MG63 (cell line): ENCODE results near the gene IPO4. TPM values are rescaled to one million over a fixed set of nuclear protein-coding genes. Genes with fewer than 3 reads are reported as not detected.
"Not testable (repeated sequence)": the region's sequence is repeated elsewhere in the genome, so short reads cannot be mapped to it uniquely, and the experiment has no call there.

Experiments used
- DNase-seq: peaks from one replicate; pipeline ENCODE4 v3.0.0-alpha.2; 2020
- H3K27me3 ChIP-seq: fragments of 250-450 bp; sonication (Bioruptor Pico); 2 replicates; pipeline ENCODE4 v1.5.1; 2020; ENCODE audit warnings: mild to moderate bottlenecking, moderate library complexity
- H3K36me3 ChIP-seq: fragments of 250-450 bp; sonication (Bioruptor Pico); 2 replicates; pipeline ENCODE4 v1.5.1; 2020; ENCODE audit warnings: mild to moderate bottlenecking, moderate library complexity
- H3K4me3 ChIP-seq: fragments of 250-450 bp; sonication (Bioruptor Pico); 2 replicates; pipeline ENCODE4 v1.5.1; 2020; ENCODE audit warnings: mild to moderate bottlenecking, moderate library complexity
- H3K9me3 ChIP-seq: fragments of 250-450 bp; sonication (Bioruptor Pico); 2 replicates; pipeline ENCODE4 v1.5.1; 2020; ENCODE audit warnings: mild to moderate bottlenecking, moderate library complexity
- total RNA-seq: library from RNA; depleted of rRNA; stranded (reverse); fragments of >200 nt; shearing (Covaris generic); gene quantifications from 2 replicates; pipeline ENCODE4 v1.2.3, GENCODE V29; 2014; ENCODE audit warnings: low replicate concordance

IPO4 gene
- total RNA-seq, 1 experiment from 2014 or later: 60.5 TPM

DNA sequence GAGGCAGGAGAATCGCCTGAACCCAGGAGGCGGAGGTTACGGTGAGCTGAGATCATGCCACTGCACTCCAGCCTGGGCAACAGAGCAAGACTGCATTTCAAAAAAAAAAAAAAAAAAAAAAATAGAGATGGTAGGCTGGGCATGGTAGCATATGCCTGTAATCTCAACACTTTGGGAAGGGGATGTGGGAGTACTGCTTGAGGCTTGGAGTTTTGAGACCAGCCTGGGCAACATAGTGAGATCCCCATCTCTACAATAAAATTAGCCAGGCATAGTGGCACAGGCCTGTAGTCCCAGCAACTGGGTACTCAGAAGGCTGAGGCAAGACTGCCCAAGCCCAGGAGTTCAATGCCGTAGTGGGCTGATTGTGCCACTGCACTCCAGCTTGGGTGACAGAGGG, 34.4 kb upstream of the IPO4 start:
- not testable (repeated sequence) for H3K27me3 ChIP-seq, H3K36me3 ChIP-seq, H3K9me3 ChIP-seq, DNase-seq, H3K4me3 ChIP-seq

DNA sequence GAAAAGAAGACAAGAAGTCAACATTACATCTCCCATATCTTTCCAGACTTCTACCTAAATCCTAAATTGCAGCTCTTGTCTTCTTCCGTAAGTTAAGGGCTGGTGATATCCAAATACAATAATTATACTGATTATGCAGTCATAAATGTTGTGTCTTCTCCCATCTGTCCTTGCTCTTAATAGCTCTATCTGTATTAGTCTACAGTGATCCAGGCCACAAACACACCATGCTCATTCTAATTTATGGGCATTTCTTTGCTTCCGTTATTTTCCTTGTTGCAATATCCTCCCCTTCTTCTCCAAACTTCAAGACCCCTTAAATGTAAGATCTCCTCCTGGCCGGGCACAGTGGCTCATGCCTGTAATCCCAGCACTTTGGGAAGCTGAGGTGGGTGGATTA, 30.9 kb upstream of the IPO4 start:
- no peaks in the 10 kb centered on the region; the same call in 1 of the 2 replicates for H3K36me3 ChIP-seq
- no peak for DNase-seq
- H3K27me3 ChIP-seq: no peaks in the 10 kb centered on the region
- no peak overlapping the region for H3K4me3 ChIP-seq
- no peaks in the 10 kb centered on the region for H3K9me3 ChIP-seq

DNA sequence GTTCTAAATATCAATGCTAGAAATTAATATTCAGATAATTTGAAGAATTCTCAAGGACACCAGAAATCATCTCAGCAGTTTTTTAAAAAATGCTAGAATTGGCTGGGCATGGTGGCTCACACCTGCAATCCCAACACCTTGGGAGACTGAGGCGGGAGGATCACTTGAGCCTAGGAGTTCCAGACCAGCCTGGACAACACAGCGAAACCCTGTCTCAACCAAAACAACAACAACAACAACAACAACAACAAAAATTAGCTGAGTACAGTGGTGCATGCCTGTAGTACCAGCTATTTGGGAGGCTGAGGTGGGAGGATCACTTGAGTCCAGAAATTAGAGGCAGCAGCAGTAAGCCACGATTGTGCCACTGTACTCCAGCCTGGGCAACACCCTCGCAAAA, 30.5 kb upstream of the IPO4 start:
- H3K27me3 ChIP-seq: no peaks in the 10 kb centered on the region
- no peak for DNase-seq
- no peaks in the 10 kb centered on the region for H3K9me3 ChIP-seq
- no peaks in the 10 kb centered on the region; the same call in 1 of the 2 replicates for H3K36me3 ChIP-seq
- H3K4me3 ChIP-seq: no peak overlapping the region

DNA sequence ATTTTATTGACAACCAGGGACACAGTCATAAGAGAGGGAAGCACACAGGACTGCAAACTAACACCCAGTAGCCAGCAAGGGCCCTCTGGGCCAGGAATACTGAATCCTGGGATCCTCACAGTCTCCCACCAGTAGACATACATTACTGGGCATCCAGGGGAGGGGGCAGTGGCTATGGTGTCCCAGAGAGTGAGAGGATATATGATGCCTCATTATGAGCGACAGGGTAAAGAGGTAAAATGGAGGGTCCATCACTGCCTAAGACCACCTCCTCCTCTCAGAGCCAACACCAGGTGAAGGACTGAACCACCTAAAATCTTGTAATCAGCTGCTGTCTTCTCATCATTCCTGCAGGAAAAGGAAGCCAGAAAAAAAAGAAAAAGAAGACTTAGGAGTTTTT, 28.3 kb upstream of the IPO4 start:
- not testable (repeated sequence) for H3K4me3 ChIP-seq, H3K9me3 ChIP-seq, DNase-seq, H3K36me3 ChIP-seq, H3K27me3 ChIP-seq

DNA sequence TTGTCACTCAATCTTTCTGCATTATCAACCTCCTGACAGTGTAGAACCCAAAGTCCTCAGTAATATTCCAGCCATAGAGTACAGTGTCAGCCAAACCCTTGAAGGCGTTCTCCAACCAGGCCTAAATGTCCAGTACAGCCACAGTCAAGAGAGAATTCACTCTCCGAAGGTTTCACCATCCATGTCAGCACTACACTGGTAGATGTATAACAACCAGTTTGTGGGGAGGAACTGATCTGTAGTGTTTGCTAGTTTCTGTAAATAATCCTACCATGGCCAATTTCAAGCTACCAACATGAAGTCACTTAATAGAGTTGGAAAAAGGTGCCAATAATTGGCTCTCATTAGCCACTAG, 27.7 kb upstream of the IPO4 start:
- Histone ChIP-seq H3K9me3 (no peaks in the 10 kb centered on the region), H3K4me3 (peak overlapping the region; percentile 59), H3K27me3 (no peaks in the 10 kb centered on the region), H3K36me3 (peaks cover 3% of the 10 kb centered on the region; the same call in 1 of the 2 replicates)
- no peak for DNase-seq

DNA sequence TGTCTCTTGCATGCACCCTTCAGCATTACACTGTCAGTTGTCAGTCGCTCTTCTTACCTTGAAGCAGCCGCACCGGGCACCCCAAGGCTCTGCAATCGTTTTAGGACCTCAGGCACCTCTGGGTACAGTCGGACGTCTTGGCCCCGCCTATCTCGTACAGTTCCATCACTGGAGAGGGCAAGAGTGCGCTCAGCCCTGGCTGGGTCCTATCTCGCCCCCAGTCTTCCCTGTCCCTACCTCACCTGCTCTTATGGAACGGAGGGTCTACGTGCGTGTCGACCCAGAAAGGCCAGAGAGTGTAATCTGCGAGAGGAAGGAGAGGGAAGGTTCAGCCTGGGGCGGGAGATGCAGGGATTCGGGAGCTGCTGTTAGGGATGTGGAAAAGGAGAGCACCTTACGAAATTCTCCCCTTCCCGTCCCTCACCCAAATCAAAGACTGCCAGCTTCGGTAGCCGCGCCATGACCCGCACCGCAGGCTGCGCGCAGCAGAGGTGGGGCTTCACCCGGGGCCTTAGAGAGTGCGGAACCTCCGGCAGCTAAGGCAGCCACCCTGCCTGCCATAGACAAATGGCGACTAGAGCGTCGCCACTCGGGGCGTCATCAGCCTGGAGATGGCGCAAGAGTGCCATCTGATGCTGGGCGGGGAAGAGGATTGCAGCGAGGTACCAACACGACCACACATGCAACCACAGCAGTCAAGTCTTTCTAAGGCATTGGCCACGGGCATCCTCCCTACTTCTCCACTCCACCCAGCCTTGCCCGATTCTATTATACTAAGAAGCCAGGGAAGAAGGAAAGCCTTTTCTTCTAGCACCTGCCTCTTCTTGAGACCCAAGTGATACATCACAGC, 27.1 kb upstream of the IPO4 start, which contains the start of gene MDP1:
Gene MDP1 (minus strand): TSS at position 572 of the 850 bp plus-strand sequence. CDS start 111 bp downstream, at position 461.
- H3K36me3 ChIP-seq: peaks cover 3% of the 10 kb centered on the region; the same call in 1 of the 2 replicates
- H3K4me3 ChIP-seq: peak within 1 kb of the TSS; percentile 59
- H3K27me3 ChIP-seq: no peaks in the 10 kb centered on the region
- DNase-seq: peak; percentile 65
- H3K9me3 ChIP-seq: no peaks in the 10 kb centered on the region

DNA sequence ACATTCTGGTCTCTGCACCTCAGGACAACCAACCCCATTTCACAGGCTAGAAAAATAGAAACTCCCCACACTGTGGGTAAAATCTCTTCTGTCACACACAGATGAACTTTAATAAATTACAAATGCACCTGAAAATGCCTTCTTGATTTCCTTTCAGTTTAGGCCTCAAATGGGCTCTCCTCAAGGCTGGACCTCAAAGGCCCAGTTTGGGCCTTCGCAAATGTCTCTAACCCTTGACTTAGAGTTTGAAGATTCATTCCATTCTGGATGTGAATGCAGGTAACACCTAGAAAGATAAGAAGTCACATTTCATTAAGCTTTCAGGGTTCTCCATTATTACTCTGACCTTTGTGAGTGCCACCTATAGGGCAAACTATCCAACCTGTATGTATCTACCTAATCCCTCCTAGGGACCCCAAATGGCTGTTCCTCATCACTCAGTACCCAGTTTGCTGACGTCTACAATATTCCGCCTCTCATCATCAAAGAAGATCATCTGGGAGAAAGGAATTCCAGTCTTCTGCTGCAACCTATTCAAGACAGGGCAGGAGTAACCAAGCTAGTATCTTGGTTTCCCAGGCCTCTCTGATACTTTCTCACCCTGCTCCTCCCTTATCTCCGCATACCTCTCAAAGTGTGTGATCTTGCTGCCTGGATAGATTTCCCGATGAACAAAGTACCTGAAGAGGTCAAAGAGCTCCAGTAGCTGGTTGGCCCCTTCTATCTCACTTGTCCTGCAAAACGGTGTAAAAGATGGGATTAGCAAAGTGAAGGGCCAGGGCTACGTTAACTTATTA, 25.4 kb upstream of the IPO4 start:
- H3K4me3 ChIP-seq: peak overlapping the region; percentile 68
- no peaks in the 10 kb centered on the region for H3K9me3 ChIP-seq
- no peak for DNase-seq
- peaks cover 3% of the 10 kb centered on the region; the same call in 1 of the 2 replicates for H3K36me3 ChIP-seq
- H3K27me3 ChIP-seq: no peaks in the 10 kb centered on the region

DNA sequence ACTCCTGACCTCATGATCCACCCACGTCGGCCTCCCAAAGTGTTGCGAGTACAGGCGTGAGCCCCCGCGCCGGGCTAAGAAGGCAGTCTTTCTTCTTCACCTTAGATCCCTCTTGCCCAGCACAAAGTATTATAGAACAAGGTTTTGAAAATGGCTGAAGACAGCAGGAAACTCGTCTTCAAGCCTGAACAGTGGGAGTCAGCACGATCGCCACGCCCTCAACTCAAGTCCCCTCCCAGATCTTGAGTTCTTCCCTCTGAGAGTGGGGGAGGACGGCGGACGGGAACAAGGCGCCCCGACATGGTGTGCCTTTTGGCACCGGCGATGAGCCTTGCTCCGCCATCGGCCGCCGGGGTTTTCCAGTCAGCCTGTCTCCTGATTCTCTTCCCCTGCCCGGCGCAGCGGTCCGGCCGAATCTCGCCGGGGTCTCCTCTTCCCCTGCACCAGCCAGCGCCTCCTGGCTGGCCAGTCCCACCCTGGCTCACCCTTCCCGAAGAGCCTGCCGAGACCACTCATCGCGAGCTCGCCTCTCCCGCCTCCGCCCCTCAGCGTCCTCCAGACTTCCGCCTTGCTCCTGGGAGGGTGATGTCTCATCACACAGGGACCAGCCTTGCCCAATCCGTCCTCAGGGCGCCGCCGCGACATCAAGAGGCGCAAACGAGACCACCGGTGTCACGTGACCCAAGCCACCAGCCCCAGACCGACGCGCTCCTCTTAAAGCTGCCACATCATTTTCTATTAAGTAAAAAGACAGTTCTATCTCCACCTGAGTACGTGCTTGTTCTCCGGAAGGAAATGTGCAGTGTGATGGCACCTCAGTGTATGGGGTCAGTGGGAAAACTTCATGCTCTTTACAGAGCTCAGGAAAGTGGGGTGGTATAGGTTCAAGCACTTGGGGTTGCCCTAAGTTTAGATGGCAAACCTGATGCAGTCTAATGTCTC, 24.6 kb upstream of the IPO4 start, which contains the start of gene CHMP4A:
Gene CHMP4A (minus strand): TSS at position 565 of the 942 bp plus-strand sequence. CDS start 49 bp downstream, at position 516.
- Histone ChIP-seq H3K9me3 (no peaks in the 10 kb centered on the region), H3K36me3 (peaks cover 5% of the 10 kb centered on the region; the same call in 1 of the 2 replicates)
- DNase-seq: peak; percentile 97

DNA sequence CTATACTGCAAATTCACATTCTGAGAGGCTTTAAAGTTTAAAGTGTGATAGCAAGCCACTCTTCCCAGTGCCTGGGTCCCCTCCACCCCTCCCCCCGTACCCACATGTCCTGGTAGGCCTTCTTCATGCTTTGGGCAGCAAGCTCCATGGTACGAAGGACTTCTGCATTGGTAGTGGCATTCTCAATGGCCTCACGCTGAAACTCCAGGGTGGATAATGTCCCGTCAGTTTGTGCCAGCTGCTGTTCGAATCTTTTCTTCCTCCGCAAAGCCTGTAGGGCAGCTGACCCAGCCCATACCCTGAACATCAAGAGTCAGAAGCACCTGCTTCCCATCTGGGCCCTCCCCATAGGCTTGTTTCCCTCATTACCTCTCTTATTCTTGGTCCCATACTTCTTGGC, 22.7 kb upstream of the IPO4 start:
- no peak for DNase-seq
- Histone ChIP-seq H3K4me3 (no peak overlapping the region), H3K9me3 (no peaks in the 10 kb centered on the region), H3K36me3 (peaks cover 5% of the 10 kb centered on the region; the same call in 1 of the 2 replicates), H3K27me3 (no peaks in the 10 kb centered on the region)

More for the DNA sequence above, 24.6 kb upstream of the IPO4 start, which contains the start of gene CHMP4A:
- Histone ChIP-seq H3K4me3 (peak within 1 kb of the TSS; percentile 68), H3K27me3 (no peaks in the 10 kb centered on the region)

DNA sequence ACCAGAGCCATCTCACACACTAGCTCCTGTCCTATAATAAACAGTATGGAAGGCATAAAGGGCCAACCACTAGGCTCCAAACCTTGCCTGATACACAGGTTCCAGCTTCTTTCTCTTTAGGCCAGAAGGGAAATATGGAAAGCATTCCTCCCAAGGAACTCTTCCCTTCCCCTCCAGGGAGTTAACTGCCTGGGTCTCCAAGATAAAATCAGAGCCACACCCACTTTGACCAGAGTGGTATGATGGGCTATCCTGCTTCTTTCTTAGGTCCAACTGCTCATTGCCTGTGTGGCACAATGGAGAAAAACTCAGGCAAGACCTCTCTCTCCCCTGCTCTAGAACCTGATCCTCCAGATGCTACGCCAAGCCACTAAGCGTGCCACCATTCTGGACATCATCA, 19.0 kb upstream of the IPO4 start:
- H3K36me3 ChIP-seq: peaks cover 10% of the 10 kb centered on the region; the same call in 1 of the 2 replicates

DNA sequence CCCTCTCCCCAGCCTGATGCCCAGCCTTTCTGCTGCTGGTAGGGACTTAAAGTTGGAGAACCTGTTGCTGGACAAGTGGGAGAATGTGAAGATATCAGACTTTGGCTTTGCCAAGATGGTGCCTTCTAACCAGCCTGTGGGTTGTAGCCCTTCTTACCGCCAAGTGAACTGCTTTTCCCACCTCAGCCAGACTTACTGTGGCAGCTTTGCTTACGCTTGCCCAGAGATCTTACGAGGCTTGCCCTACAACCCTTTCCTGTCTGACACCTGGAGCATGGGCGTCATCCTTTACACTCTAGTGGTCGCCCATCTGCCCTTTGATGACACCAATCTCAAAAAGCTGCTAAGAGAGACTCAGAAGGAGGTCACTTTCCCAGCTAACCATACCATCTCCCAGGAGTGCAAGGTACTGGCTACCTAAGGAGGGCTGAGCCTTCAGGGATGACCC, 18.5 kb upstream of the IPO4 start:
- Histone ChIP-seq H3K27me3 (no peaks in the 10 kb centered on the region), H3K4me3 (no peak overlapping the region), H3K36me3 (peaks cover 11% of the 10 kb centered on the region), H3K9me3 (no peaks in the 10 kb centered on the region)
- DNase-seq: no peak

More for the DNA sequence above, 19.0 kb upstream of the IPO4 start:
- Histone ChIP-seq H3K9me3 (no peaks in the 10 kb centered on the region), H3K4me3 (no peak overlapping the region), H3K27me3 (no peaks in the 10 kb centered on the region)
- no peak for DNase-seq

DNA sequence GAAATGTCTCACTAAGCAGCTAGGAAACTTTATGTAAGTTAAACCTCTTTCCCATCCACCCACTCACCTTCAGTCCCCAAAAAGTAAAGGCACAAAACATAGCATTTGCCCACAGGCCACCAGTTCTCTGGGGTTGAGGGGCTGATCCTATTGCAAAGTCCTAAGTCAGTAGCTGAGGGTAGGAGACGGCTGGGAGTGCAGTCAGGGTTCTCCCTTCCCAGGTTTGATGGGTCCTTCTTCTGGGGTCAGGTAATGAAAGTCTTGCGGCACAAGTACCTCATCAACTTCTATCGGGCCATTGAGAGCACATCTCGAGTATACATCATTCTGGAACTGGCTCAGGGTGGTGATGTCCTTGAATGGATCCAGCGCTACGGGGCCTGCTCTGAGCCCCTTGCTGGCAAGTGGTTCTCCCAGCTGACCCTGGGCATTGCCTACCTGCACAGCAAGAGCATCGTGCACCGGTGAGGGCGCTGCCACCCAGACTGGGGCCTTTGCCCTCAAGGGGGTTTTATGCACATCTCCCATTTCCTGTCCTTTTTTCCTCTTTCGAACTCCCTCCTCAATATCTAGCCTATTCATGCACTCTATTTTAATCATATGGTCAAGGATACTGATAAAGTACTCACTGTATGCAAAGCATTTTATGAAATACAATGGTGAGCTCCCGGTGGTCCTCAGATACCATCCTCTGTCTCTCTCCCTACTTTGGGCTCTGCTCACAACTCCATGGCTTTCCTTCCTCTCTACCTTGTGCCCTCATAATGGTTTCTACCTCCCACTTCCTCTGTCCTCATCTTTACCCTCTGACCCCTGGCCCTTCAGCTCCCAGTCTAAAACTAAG, 17.9 kb upstream of the IPO4 start:
- DNase-seq: no peak
- Histone ChIP-seq H3K9me3 (no peaks in the 10 kb centered on the region; the same call in 1 of the 2 replicates), H3K4me3 (no peak overlapping the region), H3K36me3 (peaks cover 14% of the 10 kb centered on the region), H3K27me3 (no peaks in the 10 kb centered on the region)

DNA sequence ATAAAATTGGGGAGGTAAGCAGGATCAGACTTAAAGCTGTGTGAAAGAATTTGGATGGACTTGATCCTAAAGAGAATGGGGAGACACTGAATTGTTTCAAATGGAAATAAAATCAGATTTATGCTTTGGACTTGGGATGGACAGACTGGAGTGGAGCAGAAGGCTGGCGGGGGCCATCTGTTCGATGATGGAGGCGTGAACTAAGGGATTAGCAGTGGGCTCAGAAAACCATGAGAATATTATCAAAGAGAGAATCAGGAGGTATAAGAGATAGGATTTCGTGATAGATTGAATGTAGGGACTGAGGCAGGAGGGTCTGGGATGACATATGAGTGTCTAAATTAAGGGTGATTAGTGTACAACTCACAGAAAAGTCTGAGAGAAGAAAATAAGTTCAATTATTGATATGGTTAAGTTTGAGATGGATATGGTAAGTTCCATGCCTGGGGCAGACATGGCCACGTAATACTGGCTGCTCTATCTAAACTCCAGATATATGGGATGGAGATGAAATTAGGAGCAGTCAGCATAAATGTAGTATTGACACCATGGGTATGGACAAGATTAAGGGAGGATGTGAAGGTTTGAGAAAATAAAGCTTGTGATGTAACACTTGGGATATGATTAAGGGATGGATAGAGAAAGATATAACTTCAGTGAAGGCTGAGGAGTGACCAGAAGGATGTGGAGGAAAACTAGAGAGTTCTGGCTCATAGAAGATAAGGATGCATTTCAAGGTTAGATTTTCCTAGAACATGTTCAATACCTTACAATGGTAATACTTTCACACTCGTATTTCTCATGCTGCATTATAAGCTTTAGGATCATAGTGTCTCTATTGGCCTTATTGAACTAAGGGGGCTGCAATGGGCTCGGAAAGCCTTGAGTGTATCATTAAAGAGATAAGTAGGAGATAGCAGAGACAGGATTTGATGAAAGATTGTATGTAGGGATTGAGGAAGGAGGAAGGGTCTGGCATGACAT, 15.8 kb upstream of the IPO4 start:
- Histone ChIP-seq H3K27me3 (no peaks in the 10 kb centered on the region), H3K9me3 (no peaks in the 10 kb centered on the region; the same call in 1 of the 2 replicates), H3K36me3 (peaks cover 16% of the 10 kb centered on the region), H3K4me3 (no peak overlapping the region)
- DNase-seq: no peak

DNA sequence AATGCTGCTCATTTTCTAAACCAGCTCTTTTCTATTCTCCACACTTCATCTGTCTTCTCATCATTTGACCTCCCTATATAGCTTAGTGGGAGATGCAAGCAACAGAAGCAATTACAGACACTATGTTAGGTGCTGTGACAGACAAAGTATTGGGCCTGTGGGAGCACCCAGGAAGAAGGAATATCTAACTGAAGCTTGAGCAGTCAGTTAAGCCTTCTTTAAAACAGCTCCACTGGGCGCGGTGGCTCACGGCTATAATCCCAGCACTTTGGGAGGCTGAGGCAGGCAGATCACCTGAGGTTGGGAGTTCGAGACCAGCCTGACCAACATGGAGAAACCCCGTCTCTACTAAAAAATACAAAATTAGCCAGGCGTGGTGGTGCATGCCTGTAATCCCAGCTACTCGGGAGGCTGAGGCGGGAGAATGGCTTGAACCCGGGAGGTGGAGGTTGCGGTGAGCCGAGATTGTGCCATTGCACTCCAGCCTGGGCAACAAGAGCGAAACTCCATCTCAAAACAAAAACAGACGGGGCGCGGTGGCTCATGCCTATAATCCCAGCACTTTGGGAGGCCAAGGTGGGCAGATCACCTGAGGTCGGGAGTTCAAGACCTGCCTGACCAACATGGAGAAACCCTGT, 14.8 kb upstream of the IPO4 start:
- not testable (repeated sequence) for H3K27me3 ChIP-seq, H3K4me3 ChIP-seq, H3K9me3 ChIP-seq, DNase-seq
- H3K36me3 ChIP-seq: peaks cover 16% of the 10 kb centered on the region
